MCF 10A (cell line): Measurements from ENCODE around the gene CAPSL. TPM values are rescaled to one million over a fixed set of nuclear protein-coding genes. Genes with fewer than 3 reads are reported as not detected.

ENCODE experiments used
- BruUV-seq: library from RNA; stranded (reverse); fragments of 400-500 nt; replicated peaks from 2 replicates; lab custom pipeline; 2021; lab: Mats Ljungman, UMichigan
- CTCF ChIA-PET: fragments of 300-600 bp; sonication (Branson Sonifier 250); formaldehyde crosslinking; extraction: SDS; loops from one replicate; lab custom pipeline; 2021; ENCODE audit warnings: antibody characterized with exemption, inconsistent platforms; lab: Yijun Ruan, JAX
- POLR2A ChIA-PET: fragments of 300-600, 350-650 bp; sonication (Branson Sonifier 250); formaldehyde crosslinking; extraction: SDS; loops from one replicate; lab custom pipeline; 2020; ENCODE audit warnings: antibody characterized with exemption, inconsistent platforms; lab: Yijun Ruan, JAX
- DNase-seq: peaks from one replicate; pipeline ENCODE4 v3.0.0-alpha.2; 2018; ENCODE audit not compliant: unreplicated experiment
- H3K27ac Mint-ChIP-seq: one replicate; pipeline ENCODE4 v1.8.0; 2022; ENCODE audit warnings: mild to moderate bottlenecking, low read depth, mixed read lengths; ENCODE audit not compliant: unreplicated experiment
- H3K27me3 Mint-ChIP-seq: one replicate; pipeline ENCODE4 v1.8.0; 2022; ENCODE audit warnings: mixed read lengths; ENCODE audit not compliant: insufficient read depth, unreplicated experiment
- H3K36me3 Mint-ChIP-seq: one replicate; pipeline ENCODE4 v1.8.0; 2022; ENCODE audit warnings: mild to moderate bottlenecking, moderate library complexity, mixed read lengths; ENCODE audit not compliant: insufficient read depth, unreplicated experiment
- H3K4me1 Mint-ChIP-seq: one replicate; pipeline ENCODE4 v1.8.0; 2022; ENCODE audit warnings: mixed read lengths; ENCODE audit not compliant: insufficient read depth, unreplicated experiment
- H3K4me3 Mint-ChIP-seq: one replicate; pipeline ENCODE4 v1.8.0; 2022; ENCODE audit warnings: mild to moderate bottlenecking, moderate library complexity, mixed read lengths; ENCODE audit not compliant: unreplicated experiment
- H3K9me3 Mint-ChIP-seq: one replicate; pipeline ENCODE4 v1.8.0; 2022; ENCODE audit warnings: mixed read lengths; ENCODE audit not compliant: unreplicated experiment
- intact Hi-C: fragments of 100-400 bp; cut with micrococcal nuclease; formaldehyde crosslinking; loops from 2 replicates; pipeline ENCODE4 v1.14.1; 2022
- total RNA-seq: library from RNA; stranded (reverse); gene quantifications from 2 replicates; pipeline ENCODE4 v1.2.3, GENCODE V29; 2022
- TF ChIP-seq, protein P1 (sequence below): fragments of 200-600 bp; IDR thresholded peaks from one replicate; pipeline ENCODE4 v1.8.0; 2022; ENCODE audit warnings: antibody characterized with exemption, mild to moderate bottlenecking; ENCODE audit not compliant: unreplicated experiment

The CAPSL gene
- total RNA-seq, 1 experiment from 2014 or later: not detected

DNA sequence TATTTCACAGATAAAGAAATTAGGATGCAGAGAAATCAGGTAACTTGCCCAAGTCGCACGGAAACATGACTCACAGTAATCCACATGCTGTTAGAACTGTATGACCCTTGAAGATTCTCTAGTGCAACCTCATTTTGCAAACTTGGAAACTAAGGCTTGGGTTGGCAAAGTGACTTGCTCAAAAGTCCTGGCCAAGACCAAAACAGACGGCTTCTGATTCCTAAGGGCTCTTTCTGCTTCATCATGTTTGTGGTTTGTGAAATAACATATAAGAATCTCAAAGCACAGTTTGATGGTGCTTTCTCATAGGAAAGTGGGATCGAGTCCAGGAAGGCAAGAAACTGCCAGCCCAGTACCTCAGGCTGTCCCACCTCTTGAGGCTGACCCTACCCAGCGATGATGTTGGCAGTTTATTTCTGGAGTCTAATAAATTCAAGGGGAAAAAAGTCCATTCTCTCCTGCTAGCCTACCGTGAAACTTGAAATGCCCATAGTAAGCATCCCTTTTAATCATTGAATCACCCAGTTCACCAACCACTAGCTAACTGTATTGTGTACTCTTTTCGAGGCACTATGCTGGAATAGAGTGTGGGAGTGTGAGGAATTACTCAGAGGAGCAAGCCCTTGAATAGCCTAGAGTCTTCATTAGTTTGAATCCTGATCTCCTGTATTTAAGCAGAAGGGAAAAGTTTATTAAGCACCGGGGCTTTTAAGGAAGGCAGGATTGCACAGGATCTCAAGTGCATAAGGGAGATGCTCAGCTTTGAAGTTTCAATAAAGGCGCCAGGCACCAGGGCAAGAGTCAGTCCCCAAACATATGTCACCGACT lies 14.1 kb downstream of the CAPSL start:
- H3K27ac Mint-ChIP-seq: no peak overlapping the region
- H3K4me1 Mint-ChIP-seq: peaks cover 36% of the 10 kb centered on the region
- H3K4me3 Mint-ChIP-seq: peak overlapping the region; percentile 43
- peaks cover 39% of the 10 kb centered on the region for H3K27me3 Mint-ChIP-seq
- H3K36me3 Mint-ChIP-seq: peaks cover 2% of the 10 kb centered on the region
- DNase-seq: peak; percentile 82
- CTCF ChIA-PET: interaction anchor here (0.5 to 9.8 kb wide), 42 partner anchors 8 to 1448 kb away, joined by 3 to 233 read pairs (median 4); partner anchors contain the start of genes PRLR and SPEF2
- intact Hi-C loops: no loop called here
- TF ChIP-seq, protein P1, sequence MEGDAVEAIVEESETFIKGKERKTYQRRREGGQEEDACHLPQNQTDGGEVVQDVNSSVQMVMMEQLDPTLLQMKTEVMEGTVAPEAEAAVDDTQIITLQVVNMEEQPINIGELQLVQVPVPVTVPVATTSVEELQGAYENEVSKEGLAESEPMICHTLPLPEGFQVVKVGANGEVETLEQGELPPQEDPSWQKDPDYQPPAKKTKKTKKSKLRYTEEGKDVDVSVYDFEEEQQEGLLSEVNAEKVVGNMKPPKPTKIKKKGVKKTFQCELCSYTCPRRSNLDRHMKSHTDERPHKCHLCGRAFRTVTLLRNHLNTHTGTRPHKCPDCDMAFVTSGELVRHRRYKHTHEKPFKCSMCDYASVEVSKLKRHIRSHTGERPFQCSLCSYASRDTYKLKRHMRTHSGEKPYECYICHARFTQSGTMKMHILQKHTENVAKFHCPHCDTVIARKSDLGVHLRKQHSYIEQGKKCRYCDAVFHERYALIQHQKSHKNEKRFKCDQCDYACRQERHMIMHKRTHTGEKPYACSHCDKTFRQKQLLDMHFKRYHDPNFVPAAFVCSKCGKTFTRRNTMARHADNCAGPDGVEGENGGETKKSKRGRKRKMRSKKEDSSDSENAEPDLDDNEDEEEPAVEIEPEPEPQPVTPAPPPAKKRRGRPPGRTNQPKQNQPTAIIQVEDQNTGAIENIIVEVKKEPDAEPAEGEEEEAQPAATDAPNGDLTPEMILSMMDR: no peak
- no TSS peak for BruUV-seq
- POLR2A ChIA-PET: interaction anchor here (0.6 to 1.4 kb wide), 3 partner anchors 144 to 274 kb away, joined by 3 to 4 read pairs (median 3); no protein-coding TSS in a partner anchor
- H3K9me3 Mint-ChIP-seq: peaks cover 7% of the 10 kb centered on the region

DNA sequence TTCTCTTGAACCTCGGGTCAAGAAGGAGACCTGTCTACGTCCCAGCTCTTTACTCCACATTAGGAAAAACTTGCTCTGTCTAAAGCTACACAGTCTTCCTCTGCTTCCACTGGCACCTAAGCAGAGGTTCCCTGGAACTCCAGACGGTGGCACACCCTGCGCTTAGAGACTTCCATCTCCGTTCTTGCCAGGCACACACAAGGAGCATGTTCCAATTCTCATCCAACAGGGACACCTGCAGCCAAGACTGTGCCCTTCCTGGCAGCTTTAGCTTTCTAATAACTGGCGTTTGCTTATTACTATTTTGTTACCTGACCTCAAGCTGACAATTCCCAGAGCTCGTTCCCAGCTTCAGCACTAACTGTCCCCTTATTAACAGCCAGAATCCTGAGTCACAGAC lies 16.0 kb downstream of the CAPSL start:
- Mint-ChIP-seq H3K36me3 (peaks cover 5% of the 10 kb centered on the region), H3K4me3 (no peak overlapping the region), H3K9me3 (peaks cover 8% of the 10 kb centered on the region), H3K27ac (no peak overlapping the region), H3K4me1 (peaks cover 49% of the 10 kb centered on the region), H3K27me3 (peaks cover 25% of the 10 kb centered on the region)
- CTCF ChIA-PET: interaction anchor here (1.2 to 6.9 kb wide), 3 partner anchors 144 to 692 kb away, joined by 3 to 160 read pairs (median 9); partner anchors contain the start of gene PRLR
- TF ChIP-seq, protein P1: no peak
- no peak for DNase-seq
- intact Hi-C loops: no loop called here
- POLR2A ChIA-PET: no interaction called here
- no TSS peak for BruUV-seq

DNA sequence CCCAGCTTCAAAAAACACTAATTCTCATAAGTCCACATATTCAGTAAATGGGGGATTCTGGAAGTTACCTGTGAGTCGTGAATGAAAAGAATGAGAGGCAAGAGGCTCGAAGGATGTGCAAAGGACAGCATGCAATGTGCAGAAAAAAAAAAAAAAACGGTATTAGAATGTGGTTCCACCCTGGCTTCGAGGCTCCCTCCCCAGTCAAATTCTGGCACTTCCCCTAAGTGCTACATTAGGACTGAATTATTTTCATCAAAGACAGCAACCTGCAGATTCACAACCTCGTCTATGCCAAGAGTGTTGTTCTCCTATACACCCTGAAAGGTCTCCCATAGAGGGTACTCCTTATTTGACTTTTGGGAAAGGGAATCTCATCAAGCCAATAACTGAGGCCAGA lies 16.5 kb downstream of the CAPSL start:
- Mint-ChIP-seq H3K9me3 (peaks cover 8% of the 10 kb centered on the region), H3K27me3 (peaks cover 20% of the 10 kb centered on the region), H3K4me3 (no peak overlapping the region), H3K27ac (no peak overlapping the region), H3K4me1 (peaks cover 49% of the 10 kb centered on the region), H3K36me3 (peaks cover 5% of the 10 kb centered on the region)
- POLR2A ChIA-PET: no interaction called here
- CTCF ChIA-PET: interaction anchor here (1.9 to 6.9 kb wide), 2 partner anchors 144 to 271 kb away, joined by 9 to 160 read pairs; no protein-coding TSS in a partner anchor
- BruUV-seq: no TSS peak
- DNase-seq: no peak
- TF ChIP-seq, protein P1: no peak
- intact Hi-C loops: no loop called here

DNA sequence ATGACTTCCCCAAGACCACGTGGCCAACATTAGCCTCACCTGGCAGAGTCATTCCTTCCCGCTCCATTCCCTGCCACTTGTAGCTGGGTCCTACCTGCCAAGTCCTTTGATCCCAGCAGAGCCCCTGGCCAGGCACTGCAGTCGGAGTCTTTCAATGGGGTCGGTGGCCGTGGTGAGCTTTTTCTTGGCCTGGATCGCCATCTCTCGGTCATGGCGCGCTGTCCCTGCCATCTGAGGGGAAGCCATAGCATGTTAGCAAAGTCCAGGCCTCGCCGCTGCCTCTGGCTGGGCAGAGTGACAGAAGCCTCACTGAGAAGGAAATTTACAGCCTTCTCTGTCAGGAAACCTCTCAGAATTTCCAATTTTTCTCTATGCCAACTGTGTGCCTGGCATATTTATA lies 17.5 kb downstream of the CAPSL start:
- peaks cover 5% of the 10 kb centered on the region for H3K36me3 Mint-ChIP-seq

More for the DNA sequence above, 17.5 kb downstream of the CAPSL start:
- ChIA-PET CTCF (interaction anchor here (0.6 to 0.9 kb wide), 2 partner anchors 51 to 269 kb away, joined by 3 read pairs; no protein-coding TSS in a partner anchor), POLR2A (no interaction called here)
- TF ChIP-seq, protein P1: no peak
- no peak for DNase-seq
- Mint-ChIP-seq H3K4me1 (peaks cover 44% of the 10 kb centered on the region), H3K4me3 (no peak overlapping the region), H3K27me3 (peaks cover 11% of the 10 kb centered on the region), H3K27ac (no peak overlapping the region), H3K9me3 (peaks cover 8% of the 10 kb centered on the region)
- no TSS peak for BruUV-seq
- intact Hi-C loops: no loop called here
